Activated naive CD8-positive, alpha-beta T cell treated with anti-CD3 and anti-CD28 coated beads for 36 hours (primary cell): ENCODE measurements around the gene VEGFA. TPM values are rescaled to one million over a fixed set of nuclear protein-coding genes. Genes with fewer than 3 reads are reported as not detected.

Source experiments
- DNase-seq: peaks from one replicate; pipeline ENCODE4 v3.0.0; 2021
- H3K27ac Mint-ChIP-seq: one replicate; pipeline ENCODE4 v1.8.0; 2022; ENCODE audit warnings: mild to moderate bottlenecking, moderate library complexity, mixed read lengths
- H3K27me3 Mint-ChIP-seq: one replicate; pipeline ENCODE4 v1.8.0; 2022; ENCODE audit warnings: mild to moderate bottlenecking, mixed read lengths
- H3K36me3 Mint-ChIP-seq: one replicate; pipeline ENCODE4 v1.8.0; 2021; ENCODE audit warnings: mild to moderate bottlenecking, mixed read lengths
- H3K4me1 Mint-ChIP-seq: one replicate; pipeline ENCODE4 v1.8.0; 2021; ENCODE audit warnings: mixed read lengths
- H3K4me3 Mint-ChIP-seq: one replicate; pipeline ENCODE4 v1.8.0; 2022; ENCODE audit warnings: mild to moderate bottlenecking, moderate library complexity, mixed read lengths
- H3K9me3 Mint-ChIP-seq: one replicate; pipeline ENCODE4 v1.8.0; 2022; ENCODE audit warnings: mixed read lengths
- total RNA-seq, 2 experiments: library from RNA; stranded (reverse); gene quantifications; one replicate each; pipeline ENCODE4 v1.2.3, GENCODE V29; 2021

Gene VEGFA
- total RNA-seq, 2 experiments from 2014 or later, result 51.9 to 54.7 TPM

- peaks cover 57% of the 10 kb centered on the region for H3K36me3 Mint-ChIP-seq
- H3K27ac Mint-ChIP-seq, result no peak overlapping the region
- no peak overlapping the region for H3K4me3 Mint-ChIP-seq
- no peaks in the 10 kb centered on the region for H3K4me1 Mint-ChIP-seq
- DNase-seq, result no peak
- H3K27me3 Mint-ChIP-seq, result no peaks in the 10 kb centered on the region
- H3K9me3 Mint-ChIP-seq, result no peaks in the 10 kb centered on the region
These were observed 11.2 kb downstream of the VEGFA start for GRCh38 chr6:43780941-43781928.

- no peaks in the 10 kb centered on the region for H3K9me3 Mint-ChIP-seq
- H3K4me3 Mint-ChIP-seq, result no peak overlapping the region
- H3K27me3 Mint-ChIP-seq, result no peaks in the 10 kb centered on the region
- no peaks in the 10 kb centered on the region for H3K4me1 Mint-ChIP-seq
- H3K36me3 Mint-ChIP-seq, result peaks cover 50% of the 10 kb centered on the region
- no peak overlapping the region for H3K27ac Mint-ChIP-seq
- no peak for DNase-seq
These were observed 12.1 kb downstream of the VEGFA start for GRCh38 chr6:43781941-43782704.

- Mint-ChIP-seq H3K27me3 (no peaks in the 10 kb centered on the region), H3K9me3 (no peaks in the 10 kb centered on the region), H3K36me3 (peaks cover 45% of the 10 kb centered on the region), H3K4me1 (no peaks in the 10 kb centered on the region), H3K27ac (no peak overlapping the region), H3K4me3 (no peak overlapping the region)
- no peak for DNase-seq
These were observed 12.9 kb downstream of the VEGFA start for GRCh38 chr6:43782764-43783513.

- Mint-ChIP-seq H3K27ac (no peak overlapping the region), H3K4me1 (no peaks in the 10 kb centered on the region), H3K36me3 (peaks cover 35% of the 10 kb centered on the region), H3K4me3 (no peak overlapping the region), H3K27me3 (no peaks in the 10 kb centered on the region), H3K9me3 (no peaks in the 10 kb centered on the region)
- DNase-seq, result no peak
These were observed 14.2 kb downstream of the VEGFA start for GRCh38 chr6:43784049-43784855.

- no peak for DNase-seq
- Mint-ChIP-seq H3K9me3 (no peaks in the 10 kb centered on the region), H3K36me3 (peaks cover 25% of the 10 kb centered on the region), H3K4me3 (no peak overlapping the region), H3K27ac (no peak overlapping the region), H3K4me1 (no peaks in the 10 kb centered on the region), H3K27me3 (no peaks in the 10 kb centered on the region)
These were observed 15.3 kb downstream of the VEGFA start for GRCh38 chr6:43785220-43785752.

- H3K36me3 Mint-ChIP-seq, result peaks cover 21% of the 10 kb centered on the region
- DNase-seq, result no peak
- H3K4me3 Mint-ChIP-seq, result no peak overlapping the region
- no peaks in the 10 kb centered on the region for H3K9me3 Mint-ChIP-seq
- H3K27ac Mint-ChIP-seq, result no peak overlapping the region
- no peaks in the 10 kb centered on the region for H3K27me3 Mint-ChIP-seq
- H3K4me1 Mint-ChIP-seq, result no peaks in the 10 kb centered on the region
These were observed 15.9 kb downstream of the VEGFA start for GRCh38 chr6:43785904-43786303.

GRCh38 chr6:43786664-43787329 lies 16.8 kb downstream of the VEGFA start:
- Mint-ChIP-seq H3K4me1 (no peaks in the 10 kb centered on the region), H3K27ac (no peak overlapping the region), H3K9me3 (no peaks in the 10 kb centered on the region), H3K27me3 (no peaks in the 10 kb centered on the region), H3K4me3 (no peak overlapping the region), H3K36me3 (peaks cover 17% of the 10 kb centered on the region)
- no peak for DNase-seq

GRCh38 chr6:43788301-43788700 lies 18.3 kb downstream of the VEGFA start:
- no peak for DNase-seq
- Mint-ChIP-seq H3K9me3 (no peaks in the 10 kb centered on the region), H3K4me3 (no peak overlapping the region), H3K27ac (no peak overlapping the region), H3K4me1 (no peaks in the 10 kb centered on the region), H3K27me3 (no peaks in the 10 kb centered on the region), H3K36me3 (peaks cover 12% of the 10 kb centered on the region)

- no peak overlapping the region for H3K27ac Mint-ChIP-seq
- no peaks in the 10 kb centered on the region for H3K9me3 Mint-ChIP-seq
- H3K4me3 Mint-ChIP-seq, result no peak overlapping the region
- H3K36me3 Mint-ChIP-seq, result peaks cover 9% of the 10 kb centered on the region
- no peaks in the 10 kb centered on the region for H3K4me1 Mint-ChIP-seq
- no peak for DNase-seq
- H3K27me3 Mint-ChIP-seq, result no peaks in the 10 kb centered on the region
These were observed 19.4 kb downstream of the VEGFA start for GRCh38 chr6:43789447-43789846.

- peaks cover 5% of the 10 kb centered on the region for H3K36me3 Mint-ChIP-seq
- H3K4me1 Mint-ChIP-seq, result no peaks in the 10 kb centered on the region
- no peaks in the 10 kb centered on the region for H3K27me3 Mint-ChIP-seq
- H3K9me3 Mint-ChIP-seq, result no peaks in the 10 kb centered on the region
- no peak overlapping the region for H3K4me3 Mint-ChIP-seq
- H3K27ac Mint-ChIP-seq, result no peak overlapping the region
- no peak for DNase-seq
These were observed 20.0 kb downstream of the VEGFA start for GRCh38 chr6:43790031-43790430.

- no peaks in the 10 kb centered on the region for H3K9me3 Mint-ChIP-seq
- H3K4me3 Mint-ChIP-seq, result no peak overlapping the region
- H3K4me1 Mint-ChIP-seq, result no peaks in the 10 kb centered on the region
- H3K27ac Mint-ChIP-seq, result no peak overlapping the region
- H3K27me3 Mint-ChIP-seq, result no peaks in the 10 kb centered on the region
- H3K36me3 Mint-ChIP-seq, result no peaks in the 10 kb centered on the region
- DNase-seq, result no peak
These were observed 21.9 kb downstream of the VEGFA start for GRCh38 chr6:43791745-43792422.

GRCh38 chr6:43793154-43793874 lies 23.3 kb downstream of the VEGFA start:
- Mint-ChIP-seq H3K27ac (no peak overlapping the region), H3K4me3 (no peak overlapping the region), H3K36me3 (no peaks in the 10 kb centered on the region), H3K9me3 (no peaks in the 10 kb centered on the region), H3K27me3 (no peaks in the 10 kb centered on the region), H3K4me1 (no peaks in the 10 kb centered on the region)
- no peak for DNase-seq

- H3K4me1 Mint-ChIP-seq, result no peaks in the 10 kb centered on the region
- no peak overlapping the region for H3K27ac Mint-ChIP-seq
- no peaks in the 10 kb centered on the region for H3K27me3 Mint-ChIP-seq
- no peak overlapping the region for H3K4me3 Mint-ChIP-seq
- H3K9me3 Mint-ChIP-seq, result no peaks in the 10 kb centered on the region
- DNase-seq, result no peak
- no peaks in the 10 kb centered on the region for H3K36me3 Mint-ChIP-seq
These were observed 23.8 kb downstream of the VEGFA start for GRCh38 chr6:43793875-43794242.
